Testis (tissue), 2 donors: ENCODE measurements around the gene MAN1A1.

Source experiments
- CTCF ChIP-seq, 3 experiments: fragments of 450-650 bp in 2 of 3; fragments of 200-600 bp in 1 of 3; sonication (generic) in 1 of 3; IDR thresholded peaks; one replicate each; pipeline ENCODE4 v1.5.1; 2016 to 2019; ENCODE audit warnings: antibody characterized with exemption in 3 of 3, mild to moderate bottlenecking in 2 of 3, moderate library complexity in 1 of 3
- POLR2A ChIP-seq: fragments of 450-650 bp; IDR thresholded peaks from one replicate; pipeline ENCODE4 v1.6.1; 2017; ENCODE audit warnings: antibody characterized with exemption, mild to moderate bottlenecking, moderate library complexity

- TF ChIP-seq CTCF (IDR thresholded peaks at IDR 0.05): no peak
- no peak for TF ChIP-seq POLR2A
Observed at GRCh38 chr6:119176445-119176844, 173.1 kb downstream of the MAN1A1 start.
